ENCODE results near the gene IFNK.

IFNK gene

GRCh38 chr9:27524236-27524635 lies at the start of gene IFNK:
Gene IFNK, plus strand, starts transcription at chr9:27524290. Its CDS starts 47 bp downstream, at chr9:27524337.
- TF ChIP-seq CTCF (IDR thresholded peaks at IDR 0.05; ENCODE audit: extremely low read depth, missing control alignments): no peak
- DNase-seq (ENCODE audit: low spot score): no peak

- TF ChIP-seq CTCF (IDR thresholded peaks at IDR 0.05; ENCODE audit: extremely low read depth, missing control alignments): no peak
- no peak for DNase-seq (ENCODE audit: low spot score)
These were observed 49.8 kb upstream of the IFNK start for GRCh38 chr9:27474305-27474704.

- DNase-seq (ENCODE audit: low spot score): no peak
- no peak for TF ChIP-seq CTCF (IDR thresholded peaks at IDR 0.05; ENCODE audit: extremely low read depth, missing control alignments)
These were observed 49.0 kb upstream of the IFNK start for GRCh38 chr9:27475057-27475595.

GRCh38 chr9:27476870-27477515 lies 47.1 kb upstream of the IFNK start:
- no peak for TF ChIP-seq CTCF (IDR thresholded peaks at IDR 0.05; ENCODE audit: extremely low read depth, missing control alignments)

GRCh38 chr9:27478322-27478721 lies 45.8 kb upstream of the IFNK start:
- TF ChIP-seq CTCF (IDR thresholded peaks at IDR 0.05; ENCODE audit: extremely low read depth, missing control alignments): no peak
- DNase-seq (ENCODE audit: low spot score): no peak

More at GRCh38 chr9:27476870-27477515, 47.1 kb upstream of the IFNK start:
- no peak for DNase-seq (ENCODE audit: low spot score)

GRCh38 chr9:27482709-27483108 lies 41.4 kb upstream of the IFNK start:
- no peak for TF ChIP-seq CTCF (IDR thresholded peaks at IDR 0.05; ENCODE audit: extremely low read depth, missing control alignments)
- no peak for DNase-seq (ENCODE audit: low spot score)

- no peak for DNase-seq (ENCODE audit: low spot score)
- TF ChIP-seq CTCF (IDR thresholded peaks at IDR 0.05; ENCODE audit: extremely low read depth, missing control alignments): no peak
These were observed 40.5 kb upstream of the IFNK start for GRCh38 chr9:27483576-27483975.

Data from GM20000 (cell line).